G401 (cell line): Measurements from ENCODE around the gene RPS8. TPM values are rescaled to one million over a fixed set of nuclear protein-coding genes. Genes with fewer than 3 reads are reported as not detected.

Source experiments
- total RNA-seq: library from RNA; depleted of rRNA; stranded (reverse); fragments of >200 nt; shearing (Covaris generic); gene quantifications from 2 replicates; pipeline ENCODE4 v1.2.3, GENCODE V29; 2014; rRNA removed

The RPS8 gene
- total RNA-seq, 1 experiment from 2014 or later, result 3,222 TPM

Other genes starting within 250 kb of the RPS8 start
- gene TMEM53, start 101.1 kb upstream of the RPS8 start, total RNA-seq, result 17.7 and 23.1 TPM in 2 replicates
- 2.2 TPM in 1 of 2 replicates, not detected in the other for gene ARMH1, start 100.8 kb upstream of the RPS8 start, total RNA-seq
- gene RNU5D-1, start 44.4 kb upstream of the RPS8 start, total RNA-seq, result not detected in 2 replicates
- 74.3 and 85.9 TPM in 2 replicates for gene KIF2C, start 35.7 kb upstream of the RPS8 start, total RNA-seq
- 2.2 and 2.3 TPM in 2 replicates for gene BEST4, start 12.6 kb downstream of the RPS8 start, total RNA-seq
- 8.0 and 8.5 TPM in 2 replicates for gene PLK3, start 24.8 kb downstream of the RPS8 start, total RNA-seq
- gene DYNLT4, start 31.8 kb downstream of the RPS8 start, total RNA-seq, result 2.9 and 14.6 TPM in 2 replicates
- gene BTBD19, start 33.0 kb downstream of the RPS8 start, total RNA-seq, result 1.1 and 1.3 TPM in 2 replicates
- 0.18 and 0.27 TPM in 2 replicates for gene PTCH2, start 67.7 kb downstream of the RPS8 start, total RNA-seq
- 32.3 and 35.5 TPM in 2 replicates for gene EIF2B3, start 211.1 kb downstream of the RPS8 start, total RNA-seq
- gene HECTD3, start 235.8 kb downstream of the RPS8 start, total RNA-seq, result 10.9 and 18.5 TPM in 2 replicates
- 177 and 190 TPM in 2 replicates for gene UROD, start 236.7 kb downstream of the RPS8 start, total RNA-seq